Measurements from ENCODE around the gene NT5DC1.

GRCh38 chr6:116088946-116089345 is 11.7 kb upstream of the NT5DC1 start:
- TF ChIP-seq CTCF (IDR thresholded peaks at IDR 0.05; ENCODE audit: poor library complexity, severe bottlenecking) (no peak), POLR2AphosphoS5 (IDR thresholded peaks at IDR 0.05) (no peak), EZH2 (IDR thresholded peaks at IDR 0.05; ENCODE audit: borderline replicate concordance, insufficient read depth, low read length, poor library complexity, severe bottlenecking) (no peak), RAD21 (conservative IDR thresholded peaks at IDR 0.05) (no peak), REST (IDR thresholded peaks at IDR 0.05; ENCODE audit: borderline replicate concordance) (no peak)
